HG02852 (cell line): Measurements from ENCODE around the gene CNOT11.

Experiments
- ATAC-seq: cut with Tn5 transposase; IDR thresholded peaks from one replicate; pipeline ENCODE4 v1.9.1; 2021; ENCODE audit warnings: mild to moderate bottlenecking, moderate library complexity; ENCODE audit not compliant: unreplicated experiment

Gene CNOT11

GRCh38 chr2:101274142-101274541 is 21.5 kb downstream of the CNOT11 start:
- ATAC-seq, result no peak

GRCh38 chr2:101277111-101277510 is 24.4 kb downstream of the CNOT11 start:
- ATAC-seq, result no peak

GRCh38 chr2:101278925-101279324 is 26.2 kb downstream of the CNOT11 start:
- no peak for ATAC-seq

GRCh38 chr2:101281482-101281881 is 28.8 kb downstream of the CNOT11 start:
- no peak for ATAC-seq

GRCh38 chr2:101282980-101283379 is 30.3 kb downstream of the CNOT11 start:
- no peak for ATAC-seq

- no peak for ATAC-seq
Measured at GRCh38 chr2:101286684-101287083, 34.0 kb downstream of the CNOT11 start.

GRCh38 chr2:101287303-101287702 is 34.6 kb downstream of the CNOT11 start:
- ATAC-seq, result no peak

GRCh38 chr2:101290711-101291110 is 38.0 kb downstream of the CNOT11 start:
- ATAC-seq, result no peak

GRCh38 chr2:101291973-101292372 is 39.3 kb downstream of the CNOT11 start:
- no peak for ATAC-seq

- ATAC-seq, result no peak
Measured at GRCh38 chr2:101293544-101293943, 40.9 kb downstream of the CNOT11 start.

- no peak for ATAC-seq
Measured at GRCh38 chr2:101294861-101295260, 42.2 kb downstream of the CNOT11 start.

GRCh38 chr2:101295895-101296294 is 43.2 kb downstream of the CNOT11 start:
- no peak for ATAC-seq

GRCh38 chr2:101296371-101296770 is 43.7 kb downstream of the CNOT11 start:
- ATAC-seq, result no peak

- ATAC-seq, result no peak
Measured at GRCh38 chr2:101297383-101297782, 44.7 kb downstream of the CNOT11 start.

- ATAC-seq, result no peak
Measured at GRCh38 chr2:101299604-101300003, 46.9 kb downstream of the CNOT11 start.

GRCh38 chr2:101300164-101300563 is 47.5 kb downstream of the CNOT11 start:
- ATAC-seq, result no peak

GRCh38 chr2:101300836-101301235 is 48.1 kb downstream of the CNOT11 start:
- ATAC-seq, result no peak

GRCh38 chr2:101302016-101302415 is 49.3 kb downstream of the CNOT11 start:
- no peak for ATAC-seq

- no peak for ATAC-seq
Measured at GRCh38 chr2:101303688-101304087, 51.0 kb downstream of the CNOT11 start.

GRCh38 chr2:101305035-101305434 is 52.3 kb downstream of the CNOT11 start:
- ATAC-seq, result no peak

- no peak for ATAC-seq
Measured at GRCh38 chr2:101305492-101306078, 52.9 kb downstream of the CNOT11 start.

GRCh38 chr2:101306410-101306809 is 53.7 kb downstream of the CNOT11 start:
- peak; percentile 5 for ATAC-seq

GRCh38 chr2:101307503-101307902 is 54.8 kb downstream of the CNOT11 start:
- ATAC-seq, result no peak
